ENCODE data around the gene PRKAR1B. TPM values are rescaled to one million over a fixed set of nuclear protein-coding genes. Genes with fewer than 3 reads are reported as not detected.

PRKAR1B gene
- total RNA-seq, 2 experiments from 2014 or later = 22.5 to 41.6 TPM

DNA sequence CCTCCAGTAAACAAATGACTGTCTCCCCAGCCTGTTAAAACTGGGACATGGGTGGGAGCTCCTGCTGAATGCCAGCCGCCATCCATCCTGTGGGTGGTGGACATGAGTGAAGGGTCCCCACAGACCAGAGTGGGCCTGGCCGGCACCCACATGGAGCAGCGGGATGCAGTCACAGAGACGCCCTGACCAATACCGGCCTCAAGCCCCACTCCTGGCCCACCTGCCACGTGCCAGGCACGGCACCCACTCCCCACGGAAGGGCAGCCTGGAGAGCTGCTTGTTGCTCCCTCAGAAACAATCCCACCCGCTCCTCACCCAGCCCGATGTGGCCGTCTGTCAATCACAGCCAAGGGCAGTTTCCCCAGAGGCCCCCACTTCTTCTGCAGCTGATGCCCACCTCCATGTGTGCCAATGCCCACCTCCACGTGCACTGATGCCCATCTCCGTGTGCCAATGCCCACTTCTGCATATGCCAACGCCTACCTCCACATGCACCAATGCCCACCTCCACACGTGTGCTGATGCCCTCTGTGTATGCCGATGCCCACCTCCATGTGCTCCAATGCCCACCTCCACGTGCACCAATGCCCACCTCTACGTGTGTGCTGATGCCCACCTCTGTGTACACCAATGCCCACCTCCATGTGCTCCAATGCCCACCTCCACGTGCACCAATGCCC is 43.4 kb downstream of the PRKAR1B start:
- Histone ChIP-seq H3K9me3 (ENCODE audit: low read length) (peaks cover 43% of the 10 kb centered on the region), H3K4me3 (ENCODE audit: low read depth, low read length, poor library complexity, severe bottlenecking) (no peak overlapping the region), H3K4me2 (ENCODE audit: low read length) (no peak overlapping the region), H4K20me1 (ENCODE audit: insufficient read depth, low read length) (no peaks in the 10 kb centered on the region), H3K27ac (ENCODE audit: low read depth, low read length, poor library complexity, severe bottlenecking) (no peak overlapping the region), H2AFZ (ENCODE audit: low read length) (no peak overlapping the region), H3K4me1 (ENCODE audit: insufficient read depth, low read length, poor library complexity, severe bottlenecking) (no peaks in the 10 kb centered on the region), H3K36me3 (ENCODE audit: insufficient read depth, low read length) (peaks cover 83% of the 10 kb centered on the region), H3K9me2 (ENCODE audit: insufficient read depth, low read length) (no peaks in the 10 kb centered on the region), H3K79me2 (ENCODE audit: insufficient read depth, low read depth, low read length) (no peaks in the 10 kb centered on the region)
- intact Hi-C loops (cut with micrococcal nuclease; ENCODE audit: unreplicated experiment) = no loop called here
- ChIA-PET CTCF (ENCODE audit: unreplicated experiment) (no interaction called here), POLR2A (no interaction called here)
- no peak for DNase-seq (ENCODE audit: low spot score)
- TF ChIP-seq, protein P1, sequence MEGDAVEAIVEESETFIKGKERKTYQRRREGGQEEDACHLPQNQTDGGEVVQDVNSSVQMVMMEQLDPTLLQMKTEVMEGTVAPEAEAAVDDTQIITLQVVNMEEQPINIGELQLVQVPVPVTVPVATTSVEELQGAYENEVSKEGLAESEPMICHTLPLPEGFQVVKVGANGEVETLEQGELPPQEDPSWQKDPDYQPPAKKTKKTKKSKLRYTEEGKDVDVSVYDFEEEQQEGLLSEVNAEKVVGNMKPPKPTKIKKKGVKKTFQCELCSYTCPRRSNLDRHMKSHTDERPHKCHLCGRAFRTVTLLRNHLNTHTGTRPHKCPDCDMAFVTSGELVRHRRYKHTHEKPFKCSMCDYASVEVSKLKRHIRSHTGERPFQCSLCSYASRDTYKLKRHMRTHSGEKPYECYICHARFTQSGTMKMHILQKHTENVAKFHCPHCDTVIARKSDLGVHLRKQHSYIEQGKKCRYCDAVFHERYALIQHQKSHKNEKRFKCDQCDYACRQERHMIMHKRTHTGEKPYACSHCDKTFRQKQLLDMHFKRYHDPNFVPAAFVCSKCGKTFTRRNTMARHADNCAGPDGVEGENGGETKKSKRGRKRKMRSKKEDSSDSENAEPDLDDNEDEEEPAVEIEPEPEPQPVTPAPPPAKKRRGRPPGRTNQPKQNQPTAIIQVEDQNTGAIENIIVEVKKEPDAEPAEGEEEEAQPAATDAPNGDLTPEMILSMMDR (conservative IDR thresholded peaks at IDR 0.05; ENCODE audit: low read length) = no peak
- no peak for TF ChIP-seq EZH2phosphoT487 (IDR thresholded peaks at IDR 0.05; ENCODE audit: borderline replicate concordance, low read depth, low read length)
- BruUV-seq (replicated peaks) = no TSS peak

DNA sequence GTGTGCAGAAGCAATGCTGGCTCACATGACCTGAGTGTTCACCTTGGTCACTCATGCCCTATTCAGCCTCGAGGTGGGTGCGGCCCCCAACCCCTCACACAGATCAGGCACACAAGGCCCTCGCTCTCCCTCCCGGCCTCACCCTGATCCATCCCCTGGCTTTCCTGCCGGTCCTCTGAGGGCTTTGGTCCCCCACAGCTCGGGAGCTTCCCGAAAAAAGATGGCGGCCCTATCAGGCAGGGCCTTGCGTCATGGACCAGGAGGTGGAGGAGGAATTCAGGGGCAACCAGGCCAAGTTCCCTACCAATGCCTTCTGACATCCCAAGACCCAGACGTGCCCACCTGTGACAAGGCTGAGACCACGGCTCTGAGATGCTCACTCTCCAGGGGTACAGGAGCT is 44.3 kb downstream of the PRKAR1B start:
- POLR2A ChIA-PET = no interaction called here
- TF ChIP-seq, protein P1 (conservative IDR thresholded peaks at IDR 0.05; ENCODE audit: low read length) = no peak
- TF ChIP-seq EZH2phosphoT487 (IDR thresholded peaks at IDR 0.05; ENCODE audit: borderline replicate concordance, low read depth, low read length) = no peak
- Histone ChIP-seq H2AFZ (ENCODE audit: low read length) (no peak overlapping the region), H3K79me2 (ENCODE audit: insufficient read depth, low read depth, low read length) (no peaks in the 10 kb centered on the region), H3K4me1 (ENCODE audit: insufficient read depth, low read length, poor library complexity, severe bottlenecking) (no peaks in the 10 kb centered on the region), H3K27ac (ENCODE audit: low read depth, low read length, poor library complexity, severe bottlenecking) (no peak overlapping the region), H3K36me3 (ENCODE audit: insufficient read depth, low read length) (peaks cover 85% of the 10 kb centered on the region), H3K9me3 (ENCODE audit: low read length) (peaks cover 39% of the 10 kb centered on the region), H3K4me2 (ENCODE audit: low read length) (no peak overlapping the region), H3K9me2 (ENCODE audit: insufficient read depth, low read length) (no peaks in the 10 kb centered on the region), H4K20me1 (ENCODE audit: insufficient read depth, low read length) (no peaks in the 10 kb centered on the region), H3K4me3 (ENCODE audit: low read depth, low read length, poor library complexity, severe bottlenecking) (no peak overlapping the region)
- intact Hi-C loops (cut with micrococcal nuclease; ENCODE audit: unreplicated experiment) = no loop called here
- BruUV-seq (replicated peaks) = no TSS peak
- CTCF ChIA-PET (ENCODE audit: unreplicated experiment) = no interaction called here
- no peak for DNase-seq (ENCODE audit: low spot score)

DNA sequence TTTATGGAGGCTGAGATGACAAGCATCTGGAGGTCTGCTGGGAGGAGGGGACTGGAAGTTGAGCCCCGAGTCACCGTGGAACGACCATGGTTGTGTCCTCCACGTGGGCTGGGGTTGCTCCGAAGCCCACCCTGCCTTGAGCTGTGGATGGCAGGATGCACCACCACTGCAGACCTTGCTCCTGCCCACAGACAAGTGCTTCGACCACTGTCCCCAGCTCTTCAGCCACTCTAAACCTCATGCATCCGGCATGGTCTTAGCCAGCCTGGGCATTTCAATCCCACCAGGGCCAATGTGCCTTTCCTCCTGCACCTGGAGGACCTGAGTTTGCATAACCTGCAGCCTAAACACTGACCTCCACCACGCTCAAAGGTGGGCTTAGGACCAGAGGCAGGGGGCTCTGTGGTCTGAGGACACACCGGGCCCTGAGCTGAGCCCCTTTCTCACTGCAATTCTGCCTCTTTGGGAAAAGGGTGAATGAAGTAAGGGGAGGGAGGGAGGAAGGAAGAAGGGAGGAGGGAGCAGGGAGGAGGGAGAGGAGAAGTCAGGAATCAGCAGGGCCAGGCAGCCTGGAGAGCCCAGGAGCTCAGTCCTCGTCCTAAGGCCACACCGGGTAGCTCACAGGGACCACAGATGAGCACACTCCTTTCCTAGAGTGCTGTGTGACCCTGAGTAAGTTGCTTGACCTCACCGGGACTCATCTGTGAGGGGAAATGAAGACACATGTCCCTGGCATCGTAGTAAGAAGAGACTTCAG is 45.4 kb downstream of the PRKAR1B start:
- Histone ChIP-seq H3K4me1 (ENCODE audit: insufficient read depth, low read length, poor library complexity, severe bottlenecking) (no peaks in the 10 kb centered on the region), H3K36me3 (ENCODE audit: insufficient read depth, low read length) (peaks cover 91% of the 10 kb centered on the region), H4K20me1 (ENCODE audit: insufficient read depth, low read length) (no peaks in the 10 kb centered on the region), H3K9me3 (ENCODE audit: low read length) (peaks cover 37% of the 10 kb centered on the region), H3K4me2 (ENCODE audit: low read length) (no peak overlapping the region), H2AFZ (ENCODE audit: low read length) (no peak overlapping the region), H3K27ac (ENCODE audit: low read depth, low read length, poor library complexity, severe bottlenecking) (no peak overlapping the region), H3K9me2 (ENCODE audit: insufficient read depth, low read length) (no peaks in the 10 kb centered on the region), H3K79me2 (ENCODE audit: insufficient read depth, low read depth, low read length) (no peaks in the 10 kb centered on the region), H3K4me3 (ENCODE audit: low read depth, low read length, poor library complexity, severe bottlenecking) (no peak overlapping the region)
- ChIA-PET POLR2A (no interaction called here), CTCF (ENCODE audit: unreplicated experiment) (no interaction called here)
- DNase-seq (ENCODE audit: low spot score) = no peak
- intact Hi-C loops (cut with micrococcal nuclease; ENCODE audit: unreplicated experiment) = no loop called here
- TF ChIP-seq, protein P1 (conservative IDR thresholded peaks at IDR 0.05; ENCODE audit: low read length) = no peak
- no peak for TF ChIP-seq EZH2phosphoT487 (IDR thresholded peaks at IDR 0.05; ENCODE audit: borderline replicate concordance, low read depth, low read length)
- BruUV-seq (replicated peaks) = no TSS peak
